ENCODE data around the gene PLEKHH3. TPM values are rescaled to one million over a fixed set of nuclear protein-coding genes. Genes with fewer than 3 reads are reported as not detected.

PLEKHH3 gene
- total RNA-seq, 5 donors from 2014 or later (not counting 1 experiment from before 2014, with no cell fraction given): 0.13 to 2.5 (median 0.58) TPM

DNA sequence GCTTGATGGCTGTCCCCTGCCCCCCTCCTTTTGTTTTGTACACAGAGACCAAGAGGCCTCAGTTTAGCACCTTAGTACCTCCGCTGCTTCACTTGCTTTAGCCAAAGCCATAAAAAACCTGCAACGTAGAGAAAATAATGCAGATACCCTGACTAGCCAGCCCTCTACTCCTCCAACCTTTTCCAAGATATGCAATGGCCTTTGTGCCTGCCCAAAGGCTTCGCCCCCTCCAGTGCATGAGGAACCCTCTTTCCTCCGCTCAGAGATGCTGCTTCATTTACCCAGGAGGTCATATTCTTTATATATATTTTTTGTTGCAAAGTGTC is 22.6 kb upstream of the PLEKHH3 start:
- H3K36me3 ChIP-seq (ENCODE audit: control insufficient read depth in 2 of 2, extremely low read depth in 1 of 2, insufficient read depth in 1 of 2, low read length in 1 of 2): peaks cover 15 to 43% of the 10 kb centered on the region in 2 donors
- H3K4me1 Mint-ChIP-seq: peaks cover 0 to 3% (median under 1%) of the 10 kb centered on the region in 3 donors

DNA sequence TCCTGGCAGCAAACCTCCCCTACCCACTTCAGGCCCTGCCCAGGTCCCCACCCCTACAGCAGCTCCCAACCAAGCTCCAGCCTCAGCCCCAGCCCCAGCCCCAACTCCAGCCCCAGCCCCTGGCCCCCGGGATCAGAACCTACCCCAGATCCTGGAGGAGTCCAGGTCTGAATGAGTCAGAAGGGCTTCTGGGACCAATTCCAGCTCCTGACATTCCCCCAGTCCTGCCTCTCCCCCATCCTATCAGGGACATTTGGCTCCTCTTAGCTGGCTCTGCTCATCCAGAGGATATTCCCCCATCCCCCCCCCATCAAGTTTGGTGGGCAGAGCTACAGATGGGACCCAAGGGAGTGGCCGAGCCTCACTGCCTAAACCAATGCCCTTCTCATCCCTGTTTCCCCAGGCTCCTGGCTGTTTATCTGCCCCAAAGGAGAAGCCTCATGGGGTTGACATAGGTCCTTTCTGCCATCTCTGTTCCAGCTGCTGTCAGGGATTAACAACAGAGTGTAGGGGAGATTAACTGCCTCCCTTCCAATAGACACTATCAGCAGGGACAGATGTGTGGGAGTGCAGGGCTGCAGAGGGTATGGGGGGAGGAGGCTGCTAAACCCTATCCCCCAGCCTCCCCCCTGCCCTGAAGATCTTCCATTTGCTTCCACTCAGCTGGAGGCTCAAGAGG is 22.1 kb upstream of the PLEKHH3 start:
- no peak overlapping the region for H3K4me3 ChIP-seq (ENCODE audit: control insufficient read depth in 1 of 2, extremely low read depth in 1 of 2, low read length in 1 of 2)
- peaks cover 12 to 38% of the 10 kb centered on the region in 2 donors for H3K36me3 ChIP-seq (ENCODE audit: control insufficient read depth in 2 of 2, extremely low read depth in 1 of 2, insufficient read depth in 1 of 2, low read length in 1 of 2)
- H3K27ac Mint-ChIP-seq: no peak overlapping the region
- no peaks in the 10 kb centered on the region for H3K27me3 Mint-ChIP-seq
- ATAC-seq (replicated peaks in 1 of 4) (no peak), DNase-seq (no peak)
- ChIA-PET CTCF (interaction anchor here in 1 of 2 donors (0.6 kb wide), 1 partner anchor 271 kb away, joined by 3 read pairs; no protein-coding TSS in a partner anchor), POLR2A (no interaction called here)
- WGBS (ENCODE audit: insufficient coverage): 82% methylated on average over 2 of the region's 2 CpGs
- no peaks in the 10 kb centered on the region for H3K4me1 ChIP-seq (ENCODE audit: control insufficient read depth in 1 of 2, extremely low read depth in 1 of 2, insufficient read depth in 2 of 2, low read length in 2 of 2)
- peaks cover 0 to under 1% (median 0%) of the 10 kb centered on the region in 3 donors for H3K4me1 Mint-ChIP-seq
- H3K36me3 Mint-ChIP-seq: peaks cover 42% of the 10 kb centered on the region
- no peaks in the 10 kb centered on the region for H3K9me3 Mint-ChIP-seq
- no peak overlapping the region for H3K27ac ChIP-seq (ENCODE audit: low read length)
- no peaks in the 10 kb centered on the region for H3K9me3 ChIP-seq
- no peak overlapping the region for H3K4me3 Mint-ChIP-seq
- H3K27me3 ChIP-seq (replicated peaks in 1 of 2; ENCODE audit: control insufficient read depth in 2 of 2, extremely low read depth in 1 of 2, insufficient read depth in 2 of 2, low read length in 1 of 2): no peaks in the 10 kb centered on the region

More for the DNA sequence above, 22.6 kb upstream of the PLEKHH3 start:
- no peak for DNase-seq
- Histone ChIP-seq H3K4me3 (ENCODE audit: control insufficient read depth in 1 of 2, extremely low read depth in 1 of 2, low read length in 1 of 2) (no peak overlapping the region), H3K4me1 (ENCODE audit: control insufficient read depth in 1 of 2, extremely low read depth in 1 of 2, insufficient read depth in 2 of 2, low read length in 2 of 2) (peaks cover 0 to under 1% of the 10 kb centered on the region in 2 experiments), H3K27ac (ENCODE audit: low read length) (no peak overlapping the region), H3K9me3 (no peaks in the 10 kb centered on the region), H3K27me3 (replicated peaks in 1 of 2; ENCODE audit: control insufficient read depth in 2 of 2, extremely low read depth in 1 of 2, insufficient read depth in 2 of 2, low read length in 1 of 2) (no peaks in the 10 kb centered on the region)
- POLR2A ChIA-PET: no interaction called here
- no peak for ATAC-seq (replicated peaks in 1 of 4)
- 94% methylated on average over 2 of the region's 4 CpGs for WGBS (ENCODE audit: insufficient coverage)
- Mint-ChIP-seq H3K4me3 (no peak overlapping the region), H3K27ac (no peak overlapping the region), H3K9me3 (no peaks in the 10 kb centered on the region), H3K27me3 (no peaks in the 10 kb centered on the region), H3K36me3 (peaks cover 45% of the 10 kb centered on the region)
- CTCF ChIA-PET: interaction anchor here in 1 of 2 donors (0.6 kb wide), 1 partner anchor 271 kb away, joined by 3 read pairs; no protein-coding TSS in a partner anchor

DNA sequence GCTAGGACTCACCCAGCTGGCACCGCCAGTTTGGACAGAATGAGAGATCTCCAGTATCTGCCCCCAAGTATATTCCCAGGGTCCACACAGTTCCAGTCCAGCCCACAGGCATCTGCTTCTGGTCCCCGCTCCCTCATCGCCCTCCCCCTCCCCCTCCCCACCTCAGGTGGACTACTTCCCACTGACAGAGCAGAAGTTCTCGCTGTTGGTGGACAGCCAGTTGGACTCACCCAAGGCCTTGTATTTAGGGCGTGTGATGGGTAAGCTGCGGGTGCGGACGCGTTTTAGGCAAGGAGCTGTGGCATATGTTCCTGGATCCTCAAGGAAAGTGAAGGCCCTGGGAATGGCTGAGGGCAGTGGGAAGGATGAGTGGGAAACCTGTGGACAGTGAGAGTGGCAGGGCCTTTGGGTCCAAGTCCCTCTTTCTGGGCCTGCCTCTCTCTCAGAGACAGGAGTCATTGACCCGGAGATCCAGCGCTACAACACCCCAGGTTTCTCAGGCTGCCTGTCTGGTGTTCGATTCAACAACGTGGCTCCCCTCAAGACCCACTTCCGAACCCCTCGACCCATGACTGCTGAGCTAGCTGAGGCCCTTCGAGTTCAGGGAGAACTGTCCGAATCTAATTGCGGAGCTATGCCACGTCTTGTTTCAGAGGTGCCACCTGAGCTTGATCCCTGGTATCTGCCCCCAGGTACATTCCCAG is 20.5 kb upstream of the PLEKHH3 start:
- ChIA-PET POLR2A (no interaction called here), CTCF (no interaction called here)
- Mint-ChIP-seq H3K4me3 (no peak overlapping the region), H3K36me3 (peaks cover 29% of the 10 kb centered on the region), H3K9me3 (no peaks in the 10 kb centered on the region), H3K4me1 (no peaks in the 10 kb centered on the region), H3K27me3 (no peaks in the 10 kb centered on the region), H3K27ac (no peak overlapping the region)
- H3K4me3 ChIP-seq (ENCODE audit: control insufficient read depth in 1 of 2, extremely low read depth in 1 of 2, low read length in 1 of 2): no peak overlapping the region
- H3K27ac ChIP-seq (ENCODE audit: low read length): no peak overlapping the region
- DNase-seq (no peak), ATAC-seq (replicated peaks in 1 of 4) (no peak)
- WGBS (ENCODE audit: insufficient coverage): 94% methylated on average over 14 of the region's 19 CpGs
- H3K27me3 ChIP-seq (replicated peaks in 1 of 2; ENCODE audit: control insufficient read depth in 2 of 2, extremely low read depth in 1 of 2, insufficient read depth in 2 of 2, low read length in 1 of 2): no peaks in the 10 kb centered on the region
- H3K36me3 ChIP-seq (ENCODE audit: control insufficient read depth in 2 of 2, extremely low read depth in 1 of 2, insufficient read depth in 1 of 2, low read length in 1 of 2): peaks cover 12 to 22% of the 10 kb centered on the region in 2 donors
- no peaks in the 10 kb centered on the region for H3K4me1 ChIP-seq (ENCODE audit: control insufficient read depth in 1 of 2, extremely low read depth in 1 of 2, insufficient read depth in 2 of 2, low read length in 2 of 2)
- no peaks in the 10 kb centered on the region for H3K9me3 ChIP-seq

DNA sequence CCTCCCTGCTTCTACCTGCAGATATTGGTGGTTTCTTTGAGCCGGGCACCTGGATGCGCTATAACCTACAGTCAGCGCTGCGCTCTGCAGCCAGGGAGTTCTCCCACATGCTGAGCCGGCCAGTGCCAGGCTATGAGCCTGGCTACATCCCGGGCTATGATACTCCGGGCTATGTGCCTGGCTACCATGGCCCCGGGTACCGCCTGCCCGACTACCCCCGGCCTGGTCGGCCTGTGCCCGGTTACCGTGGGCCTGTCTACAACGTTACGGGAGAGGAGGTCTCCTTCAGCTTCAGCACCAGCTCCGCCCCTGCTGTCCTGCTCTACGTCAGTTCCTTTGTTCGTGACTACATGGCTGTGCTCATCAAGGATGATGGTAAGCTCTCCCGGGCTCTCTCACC is 18.7 kb upstream of the PLEKHH3 start:
- 99% methylated on average over 19 of the region's 20 CpGs for WGBS (ENCODE audit: insufficient coverage)
- H3K4me3 Mint-ChIP-seq: no peak overlapping the region
- Histone ChIP-seq H3K4me3 (ENCODE audit: control insufficient read depth in 1 of 2, extremely low read depth in 1 of 2, low read length in 1 of 2) (no peak overlapping the region), H3K27ac (ENCODE audit: low read length) (no peak overlapping the region), H3K36me3 (ENCODE audit: control insufficient read depth in 2 of 2, extremely low read depth in 1 of 2, insufficient read depth in 1 of 2, low read length in 1 of 2) (peaks cover 4 to 9% of the 10 kb centered on the region in 2 donors), H3K4me1 (ENCODE audit: control insufficient read depth in 1 of 2, extremely low read depth in 1 of 2, insufficient read depth in 2 of 2, low read length in 2 of 2) (no peaks in the 10 kb centered on the region), H3K9me3 (no peaks in the 10 kb centered on the region), H3K27me3 (replicated peaks in 1 of 2; ENCODE audit: control insufficient read depth in 2 of 2, extremely low read depth in 1 of 2, insufficient read depth in 2 of 2, low read length in 1 of 2) (no peaks in the 10 kb centered on the region)
- H3K4me1 Mint-ChIP-seq: no peaks in the 10 kb centered on the region
- H3K27me3 Mint-ChIP-seq: no peaks in the 10 kb centered on the region
- POLR2A ChIA-PET: no interaction called here
- ATAC-seq (replicated peaks in 1 of 4): no peak
- CTCF ChIA-PET: no interaction called here
- no peak for DNase-seq
- H3K36me3 Mint-ChIP-seq: peaks cover 14% of the 10 kb centered on the region
- H3K27ac Mint-ChIP-seq: no peak overlapping the region
- no peaks in the 10 kb centered on the region for H3K9me3 Mint-ChIP-seq

GRCh38 chr17:42694524-42694923 is 17.7 kb upstream of the PLEKHH3 start:
- H3K36me3 ChIP-seq (ENCODE audit: control insufficient read depth in 2 of 2, extremely low read depth in 1 of 2, insufficient read depth in 1 of 2, low read length in 1 of 2): peaks cover 0 to 5% of the 10 kb centered on the region in 2 donors
- CTCF ChIA-PET: no interaction called here
- H3K4me3 Mint-ChIP-seq: no peak overlapping the region

DNA sequence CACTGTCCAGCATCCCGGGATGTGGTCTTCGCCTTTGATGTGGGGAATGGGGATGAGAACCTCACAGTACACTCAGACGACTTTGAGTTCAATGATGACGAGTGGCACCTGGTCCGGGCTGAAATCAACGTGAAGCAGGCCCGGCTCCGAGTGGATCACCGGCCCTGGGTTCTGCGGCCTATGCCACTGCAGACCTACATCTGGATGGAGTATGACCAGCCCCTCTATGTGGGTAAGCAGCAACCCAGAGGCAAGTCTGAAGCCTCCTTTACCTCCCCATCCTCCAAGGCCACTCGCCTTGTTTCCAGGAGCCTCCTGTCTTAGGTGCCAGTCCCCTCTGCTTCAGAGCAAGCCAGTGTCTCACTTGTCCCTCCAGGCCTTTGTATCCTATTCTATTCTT is 15.7 kb upstream of the PLEKHH3 start:
- ATAC-seq (replicated peaks in 1 of 4): no peak
- DNase-seq: no peak
- POLR2A ChIA-PET: no interaction called here
- Mint-ChIP-seq H3K27me3 (no peaks in the 10 kb centered on the region), H3K36me3 (peaks cover 4% of the 10 kb centered on the region), H3K9me3 (no peaks in the 10 kb centered on the region), H3K4me1 (no peaks in the 10 kb centered on the region), H3K27ac (no peak overlapping the region), H3K4me3 (no peak overlapping the region)
- Histone ChIP-seq H3K36me3 (ENCODE audit: control insufficient read depth in 2 of 2, extremely low read depth in 1 of 2, insufficient read depth in 1 of 2, low read length in 1 of 2) (peaks cover 0 to 5% of the 10 kb centered on the region in 2 donors), H3K27ac (ENCODE audit: low read length) (no peak overlapping the region), H3K4me3 (ENCODE audit: control insufficient read depth in 1 of 2, extremely low read depth in 1 of 2, low read length in 1 of 2) (no peak overlapping the region), H3K27me3 (replicated peaks in 1 of 2; ENCODE audit: control insufficient read depth in 2 of 2, extremely low read depth in 1 of 2, insufficient read depth in 2 of 2, low read length in 1 of 2) (peaks cover 0 to 3% of the 10 kb centered on the region in 2 experiments), H3K4me1 (ENCODE audit: control insufficient read depth in 1 of 2, extremely low read depth in 1 of 2, insufficient read depth in 2 of 2, low read length in 2 of 2) (no peaks in the 10 kb centered on the region), H3K9me3 (no peaks in the 10 kb centered on the region)
- CTCF ChIA-PET: no interaction called here
- WGBS (ENCODE audit: insufficient coverage): 92% methylated on average over 8 of the region's 11 CpGs

More at GRCh38 chr17:42694524-42694923, 17.7 kb upstream of the PLEKHH3 start:
- ATAC-seq (replicated peaks in 1 of 4) (no peak), DNase-seq (no peak)
- Mint-ChIP-seq H3K4me1 (no peaks in the 10 kb centered on the region), H3K9me3 (no peaks in the 10 kb centered on the region), H3K27ac (no peak overlapping the region), H3K36me3 (peaks cover 13% of the 10 kb centered on the region), H3K27me3 (no peaks in the 10 kb centered on the region)
- no CpG with 5 or more reads among the region's 3 CpGs for WGBS (ENCODE audit: insufficient coverage)
- no peak overlapping the region for H3K27ac ChIP-seq (ENCODE audit: low read length)
- no peaks in the 10 kb centered on the region for H3K27me3 ChIP-seq (replicated peaks in 1 of 2; ENCODE audit: control insufficient read depth in 2 of 2, extremely low read depth in 1 of 2, insufficient read depth in 2 of 2, low read length in 1 of 2)
- H3K4me1 ChIP-seq (ENCODE audit: control insufficient read depth in 1 of 2, extremely low read depth in 1 of 2, insufficient read depth in 2 of 2, low read length in 2 of 2): no peaks in the 10 kb centered on the region
- no peak overlapping the region for H3K4me3 ChIP-seq (ENCODE audit: control insufficient read depth in 1 of 2, extremely low read depth in 1 of 2, low read length in 1 of 2)
- POLR2A ChIA-PET: no interaction called here
- H3K9me3 ChIP-seq: no peaks in the 10 kb centered on the region

Measured in T-cell (primary cell).